NCI-H2081 (cell line): ENCODE measurements around the gene RAPGEF4.

ENCODE experiments used
- DNase-seq, 2 experiments: peaks; one replicate each; lab custom pipeline; 2025; lab: John Stamatoyannopoulos, UW

Gene RAPGEF4

GRCh38 chr2:173095356-173095755 is 359.7 kb downstream of the RAPGEF4 start:
- no peak for DNase-seq

- no peak for DNase-seq
Observed at GRCh38 chr2:173099271-173099670, 363.6 kb downstream of the RAPGEF4 start.

- DNase-seq = no peak
Observed at GRCh38 chr2:173099804-173100203, 364.2 kb downstream of the RAPGEF4 start.

- DNase-seq = no peak
Observed at GRCh38 chr2:173101687-173102086, 366.0 kb downstream of the RAPGEF4 start.
